Esophagus muscularis mucosa (tissue), 4 donors: ENCODE results near the gene CCDC66. TPM values are rescaled to one million over a fixed set of nuclear protein-coding genes. Genes with fewer than 3 reads are reported as not detected.

Experiments used
- DNase-seq: peaks from one replicate; pipeline ENCODE4 v3.0.0-alpha.2; 2017; ENCODE audit errors: extremely low spot score
- H3K27ac ChIP-seq, 4 donors: fragments of 200-600 bp; sonication (generic); replicated peaks in 1 of 4; 1 replicate in 3 of 4; 2 replicates in 1 of 4; pipeline ENCODE4 v1.5.1; 2016 to 2019; ENCODE audit warnings: mild to moderate bottlenecking in 1 of 4
- H3K27me3 ChIP-seq, 4 donors: fragments of 200-600 bp; sonication (generic); one replicate each; pipeline versions ENCODE4 v1.5.1 to v1.6.0; 2016 to 2019
- H3K36me3 ChIP-seq, 4 donors: fragments of 200-600 bp; sonication (generic); one replicate each; pipeline ENCODE4 v1.5.1; 2016 to 2019
- H3K4me1 ChIP-seq, 4 donors: fragments of 200-600 bp; sonication (generic); one replicate each; pipeline ENCODE4 v1.5.1; 2016 to 2019
- H3K4me3 ChIP-seq, 4 donors: fragments of 200-600 bp; sonication (generic); 1 replicate in 2 of 4; 2 replicates in 2 of 4; pipeline ENCODE4 v1.5.1; 2016 to 2019; ENCODE audit warnings: mild to moderate bottlenecking in 4 of 4, moderate library complexity in 1 of 4
- H3K9me3 ChIP-seq, 4 donors: fragments of 200-600 bp; sonication (generic); 1 replicate in 3 of 4; 2 replicates in 1 of 4; pipeline ENCODE4 v1.5.1; 2016 to 2019
- CTCF ChIP-seq, 3 experiments: fragments of 200-600 bp in 2 of 3; fragments of 450-650 bp in 1 of 3; sonication (generic) in 2 of 3; IDR thresholded peaks; one replicate each; pipeline ENCODE4 v1.5.1; 2017 to 2019; ENCODE audit warnings: antibody characterized with exemption in 3 of 3, mild to moderate bottlenecking in 2 of 3, moderate library complexity in 1 of 3
- EP300 ChIP-seq: sonication (generic); formaldehyde crosslinking; IDR thresholded peaks from one replicate; pipeline ENCODE4 v1.6.1; 2017; ENCODE audit warnings: antibody characterized with exemption
- POLR2A ChIP-seq: fragments of 450-650 bp; IDR thresholded peaks from one replicate; pipeline ENCODE4 v1.6.1; 2017; ENCODE audit warnings: antibody characterized with exemption, moderate library complexity, mild to moderate bottlenecking, low read depth
- POLR2AphosphoS5 ChIP-seq, 2 donors: sonication (generic); formaldehyde crosslinking; IDR thresholded peaks; one replicate each; pipeline ENCODE4 v1.6.1; 2017; ENCODE audit warnings: antibody characterized with exemption in 2 of 2
- WGBS: methylation state at CpG from one replicate; pipeline ENCODE4 v1.1.5; 2018; 5-methylcytosine and 5-hydroxymethylcytosine counted together
- intact Hi-C: fragments of 100-400 bp; cut with DNase I; formaldehyde crosslinking; loops from one replicate; pipeline ENCODE4 v1.15.1; 2023
- total RNA-seq, 4 donors: library from RNA; depleted of rRNA; stranded (reverse); fragments of >200 nt; gene quantifications; one replicate each; pipeline versions ENCODE4 v1.1.0 to v1.2.1, GENCODE V29; 2016

Gene CCDC66
- total RNA-seq, 4 donors from 2014 or later, result 15.3 to 37.8 (median 18.9) TPM

- intact Hi-C loops, result no loop called here
- H3K36me3 ChIP-seq, result peaks cover 10 to 83% (median 51%) of the 10 kb centered on the region in 4 donors
- DNase-seq, result no peak
- TF ChIP-seq POLR2AphosphoS5 (IDR thresholded peaks at IDR 0.05) (no peak), CTCF (IDR thresholded peaks at IDR 0.05) (no peak), POLR2A (no peak), EP300 (no peak)
- H3K9me3 ChIP-seq, result peaks cover 0 to 4% (median 0%) of the 10 kb centered on the region in 4 donors
- H3K4me1 ChIP-seq, result peaks cover 0 to 7% (median 6%) of the 10 kb centered on the region in 4 donors
- H3K4me3 ChIP-seq, result no peak overlapping the region
- WGBS, result 85% methylated on average over 1 of the region's 1 CpG
- H3K27me3 ChIP-seq, result no peaks in the 10 kb centered on the region
- H3K27ac ChIP-seq, result no peak overlapping the region
Observed at GRCh38 chr3:56654460-56654859, 97.5 kb downstream of the CCDC66 start.

- H3K36me3 ChIP-seq, result peaks cover 12 to 90% (median 63%) of the 10 kb centered on the region in 4 donors
- no peak overlapping the region for H3K27ac ChIP-seq
- H3K27me3 ChIP-seq, result no peaks in the 10 kb centered on the region
- TF ChIP-seq EP300 (no peak), POLR2A (no peak), POLR2AphosphoS5 (IDR thresholded peaks at IDR 0.05) (no peak), CTCF (IDR thresholded peaks at IDR 0.05) (no peak)
- peaks cover 0 to 4% (median 0%) of the 10 kb centered on the region in 4 donors for H3K9me3 ChIP-seq
- WGBS, result 89% methylated on average over 1 of the region's 1 CpG
- peaks cover 0 to 7% (median 6%) of the 10 kb centered on the region in 4 donors for H3K4me1 ChIP-seq
- no peak overlapping the region for H3K4me3 ChIP-seq
- DNase-seq, result no peak
- intact Hi-C loops, result no loop called here
Observed at GRCh38 chr3:56655709-56656108, 98.7 kb downstream of the CCDC66 start.

GRCh38 chr3:56664823-56665222 lies 107.8 kb downstream of the CCDC66 start:
- intact Hi-C loops, result no loop called here
- WGBS, result 93% methylated on average over 2 of the region's 2 CpGs
- Histone ChIP-seq H3K36me3 (peaks cover 28 to 100% (median 82%) of the 10 kb centered on the region in 4 donors), H3K27ac (no peak overlapping the region), H3K9me3 (no peaks in the 10 kb centered on the region), H3K27me3 (no peaks in the 10 kb centered on the region), H3K4me1 (no peaks in the 10 kb centered on the region), H3K4me3 (no peak overlapping the region)
- DNase-seq, result no peak
- TF ChIP-seq EP300, result no peak
- no peak for TF ChIP-seq CTCF (IDR thresholded peaks at IDR 0.05)
- TF ChIP-seq POLR2AphosphoS5 (IDR thresholded peaks at IDR 0.05), result no peak
- no peak for TF ChIP-seq POLR2A

GRCh38 chr3:56667973-56668579 lies 111.1 kb downstream of the CCDC66 start:
- Histone ChIP-seq H3K27me3 (no peaks in the 10 kb centered on the region), H3K27ac (no peak overlapping the region), H3K4me1 (no peaks in the 10 kb centered on the region), H3K9me3 (no peaks in the 10 kb centered on the region), H3K4me3 (no peak overlapping the region), H3K36me3 (peaks cover 32 to 94% (median 71%) of the 10 kb centered on the region in 4 donors)
- no peak for DNase-seq
- WGBS, result 96% methylated on average over 3 of the region's 3 CpGs
- TF ChIP-seq POLR2AphosphoS5 (IDR thresholded peaks at IDR 0.05), result no peak
- no peak for TF ChIP-seq EP300
- no peak for TF ChIP-seq CTCF (IDR thresholded peaks at IDR 0.05)
- TF ChIP-seq POLR2A, result no peak
- intact Hi-C loops, result no loop called here

Other genes with a start within 250 kb of the CCDC66 start
- 1 to 10 TPM in 3 of 4 donors, under 1 TPM in 1; 0.42 to 2.0 (median 1.5) TPM for gene ERC2, start 88.7 kb upstream of the CCDC66 start, total RNA-seq
- 10 to 100 TPM; 58.0 to 71.8 (median 65.8) TPM for gene TASOR, start 126.1 kb downstream of the CCDC66 start, total RNA-seq
- 10 to 100 TPM in 3 of 4 donors, 1 to 10 TPM in 1; 9.0 to 14.7 (median 11.7) TPM for gene ARHGEF3, start 244.8 kb downstream of the CCDC66 start, total RNA-seq